Measurements from ENCODE around the gene MBOAT7.

The MBOAT7 gene

GRCh38 chr19:54147676-54148075, 41.7 kb downstream of the MBOAT7 start:
- no peak overlapping the region for H3K4me3 ChIP-seq (ENCODE audit: low read depth, low read length)

GRCh38 chr19:54145541-54146158, 43.7 kb downstream of the MBOAT7 start:
- H3K4me3 ChIP-seq (ENCODE audit: low read depth, low read length): no peak overlapping the region

GRCh38 chr19:54142166-54142780, 47.1 kb downstream of the MBOAT7 start:
- H3K4me3 ChIP-seq (ENCODE audit: low read depth, low read length): no peak overlapping the region

GRCh38 chr19:54141356-54141755, 48.0 kb downstream of the MBOAT7 start:
- H3K4me3 ChIP-seq (ENCODE audit: low read depth, low read length): no peak overlapping the region

GRCh38 chr19:54138489-54139256, 50.7 kb downstream of the MBOAT7 start:
- H3K4me3 ChIP-seq (ENCODE audit: low read depth, low read length): peak overlapping the region; percentile 62

GRCh38 chr19:54137699-54138488, 51.5 kb downstream of the MBOAT7 start, which contains the start of gene CNOT3:
TSS of gene CNOT3 (plus strand) at chr19:54137762. CDS start at chr19:54142979, 5,217 bp downstream.
- H3K4me3 ChIP-seq (ENCODE audit: low read depth, low read length): peak within 1 kb of the TSS; percentile 62

- peak overlapping the region; percentile 62 for H3K4me3 ChIP-seq (ENCODE audit: low read depth, low read length)
These were observed 52.3 kb downstream of the MBOAT7 start for GRCh38 chr19:54136864-54137698.

- H3K4me3 ChIP-seq (ENCODE audit: low read depth, low read length): peak overlapping the region; percentile 50
These were observed 53.1 kb downstream of the MBOAT7 start for GRCh38 chr19:54136086-54136863.

GRCh38 chr19:54133957-54134590, 55.3 kb downstream of the MBOAT7 start:
- no peak overlapping the region for H3K4me3 ChIP-seq (ENCODE audit: low read depth, low read length)

- no peak overlapping the region for H3K4me3 ChIP-seq (ENCODE audit: low read depth, low read length)
These were observed 55.9 kb downstream of the MBOAT7 start for GRCh38 chr19:54133312-54133956.

GRCh38 chr19:54129617-54129996, 59.8 kb downstream of the MBOAT7 start:
- H3K4me3 ChIP-seq (ENCODE audit: low read depth, low read length): no peak overlapping the region

GRCh38 chr19:54128796-54129616, 60.4 kb downstream of the MBOAT7 start:
- no peak overlapping the region for H3K4me3 ChIP-seq (ENCODE audit: low read depth, low read length)

- H3K4me3 ChIP-seq (ENCODE audit: low read depth, low read length): no peak overlapping the region
These were observed 61.0 kb downstream of the MBOAT7 start for GRCh38 chr19:54128441-54128725.

- no peak overlapping the region for H3K4me3 ChIP-seq (ENCODE audit: low read depth, low read length)
These were observed 61.5 kb downstream of the MBOAT7 start for GRCh38 chr19:54127688-54128440.

- H3K4me3 ChIP-seq (ENCODE audit: low read depth, low read length): no peak overlapping the region
These were observed 63.7 kb downstream of the MBOAT7 start for GRCh38 chr19:54125713-54126112.

- no peak overlapping the region for H3K4me3 ChIP-seq (ENCODE audit: low read depth, low read length)
These were observed 65.0 kb downstream of the MBOAT7 start for GRCh38 chr19:54124393-54124792.

- no peak overlapping the region for H3K4me3 ChIP-seq (ENCODE audit: low read depth, low read length)
These were observed 65.7 kb downstream of the MBOAT7 start for GRCh38 chr19:54123682-54124081.

Measured in iPS-11a (cell line).